NB4 (cell line): ENCODE data around the gene C16orf96.

Source experiments
- DNase-seq: peaks from one replicate; pipeline ENCODE4 v3.0.0; 2010; ENCODE audit warnings: low read depth
- H3K4me3 ChIP-seq: one replicate; pipeline ENCODE4 v1.5.1; 2011; ENCODE audit warnings: mild to moderate bottlenecking, low read depth, low read length, moderate library complexity
- CTCF ChIP-seq: IDR thresholded peaks from one replicate; pipeline ENCODE4 v1.5.1; 2012; ENCODE audit warnings: low read depth, low read length
- MAX ChIP-seq: IDR thresholded peaks from 2 replicates; pipeline ENCODE4 v1.6.1; 2011; ENCODE audit warnings: low read depth, low read length
- MYC ChIP-seq: IDR thresholded peaks from 2 replicates; pipeline ENCODE4 v1.6.1; 2011; ENCODE audit warnings: low read depth, low read length
- POLR2A ChIP-seq: IDR thresholded peaks from 2 replicates; pipeline ENCODE4 v1.6.1; 2011; ENCODE audit warnings: mild to moderate bottlenecking; ENCODE audit not compliant: insufficient read length; ENCODE audit errors: extremely low read depth

The C16orf96 gene

DNA sequence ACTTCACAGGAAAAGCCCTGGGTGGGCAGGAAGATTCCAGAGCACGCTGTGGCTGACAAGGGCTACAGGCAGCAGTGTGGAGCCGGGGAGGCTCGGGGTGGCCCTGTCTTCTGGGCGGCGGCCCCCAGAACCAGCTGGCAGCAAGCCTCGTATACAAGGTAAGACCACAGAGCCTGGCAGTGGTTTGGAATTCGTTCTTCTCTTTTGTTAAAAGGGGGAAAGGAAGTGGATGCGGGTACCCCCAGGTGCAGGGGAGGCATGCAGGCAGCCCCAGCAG is 52.5 kb downstream of the C16orf96 start:
- no peak for TF ChIP-seq POLR2A
- no peak for TF ChIP-seq MYC
- no peak for TF ChIP-seq CTCF
- H3K4me3 ChIP-seq, result no peak overlapping the region
- DNase-seq, result no peak

GRCh38 chr16:4609200-4610010 is 53.3 kb downstream of the C16orf96 start:
- H3K4me3 ChIP-seq, result no peak overlapping the region
- TF ChIP-seq POLR2A (no peak), MYC (no peak), MAX (no peak), CTCF (no peak)
- no peak for DNase-seq

GRCh38 chr16:4610011-4611005 is 54.2 kb downstream of the C16orf96 start:
- no peak for DNase-seq
- TF ChIP-seq POLR2A (no peak), MAX (no peak)
- no peak overlapping the region for H3K4me3 ChIP-seq

GRCh38 chr16:4611337-4612021 is 55.3 kb downstream of the C16orf96 start:
- peak; percentile 33 for DNase-seq
- TF ChIP-seq POLR2A, result no peak
- no peak for TF ChIP-seq CTCF
- no peak for TF ChIP-seq MAX
- no peak for TF ChIP-seq MYC
- H3K4me3 ChIP-seq, result no peak overlapping the region

DNA sequence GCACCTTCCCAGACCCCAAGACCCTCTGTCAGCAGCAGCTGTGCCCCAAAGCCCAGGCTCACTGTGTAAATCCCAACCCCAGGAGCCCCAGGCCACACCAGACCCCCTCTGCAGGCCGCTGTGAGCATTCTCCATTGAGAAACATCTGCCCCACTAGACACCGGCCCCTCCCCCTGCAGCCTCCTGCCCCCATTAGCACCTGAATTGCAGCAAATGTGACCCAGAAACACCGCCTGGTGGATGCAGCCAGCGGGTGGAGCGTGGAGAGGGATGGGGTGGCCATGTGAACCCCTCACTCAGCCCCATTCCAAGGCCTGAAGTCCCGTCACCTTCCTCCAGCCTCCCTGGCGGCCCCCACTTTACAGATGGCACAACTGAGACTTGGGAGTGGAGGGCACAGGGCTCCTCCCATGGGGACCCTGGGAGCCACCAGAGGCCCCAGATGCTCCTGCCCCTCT is 56.4 kb downstream of the C16orf96 start:
- peak overlapping the region; percentile 25 for H3K4me3 ChIP-seq
- DNase-seq, result peak; percentile 49

More for the DNA sequence above, 56.4 kb downstream of the C16orf96 start:
- TF ChIP-seq CTCF, result peak; percentile 22
- no peak for TF ChIP-seq POLR2A
- TF ChIP-seq MAX, result no peak
- TF ChIP-seq MYC, result no peak
